ENCODE results near the gene SLC7A8. TPM values are rescaled to one million over a fixed set of nuclear protein-coding genes. Genes with fewer than 3 reads are reported as not detected.

Gene SLC7A8
- total and polyA plus RNA-seq, 2 experiments from 2014 or later, result 117 to 124 TPM

- Histone ChIP-seq H3K27me3 (ENCODE audit: insufficient read depth) (no peaks in the 10 kb centered on the region), H3K27ac (ENCODE audit: low read depth) (peak overlapping the region; percentile 36; the same call in 1 of the 2 replicates), H4K20me1 (replicated peaks; ENCODE audit: insufficient read depth) (peaks cover 18% of the 10 kb centered on the region), H3K79me2 (replicated peaks; ENCODE audit: insufficient read depth) (peaks cover 79% of the 10 kb centered on the region), H3K4me2 (no peak overlapping the region), H3K9me2 (ENCODE audit: insufficient read depth) (no peaks in the 10 kb centered on the region), H3K4me1 (ENCODE audit: insufficient read depth) (peaks cover 30% of the 10 kb centered on the region), H2AFZ (no peak overlapping the region), H3F3A (replicated peaks; ENCODE audit: low read depth) (0 out of 2 replicates have a peak, but pooled peaks cover 4% of the 10 kb centered on the region), H3K36me3 (ENCODE audit: insufficient read depth) (peaks cover 5% of the 10 kb centered on the region; the same call in 1 of the 2 replicates), H3K4me3 (no peak overlapping the region)
- peaks cover 54% of the 10 kb centered on the region for H3K36me3 Mint-ChIP-seq (ENCODE audit: low read depth)
- ATAC-seq (no peak), DNase-seq (ENCODE audit: low spot score) (no peak)
- TF ChIP-seq REST (IDR thresholded peaks at IDR 0.05; ENCODE audit: unreplicated experiment) (no peak), NANOG (IDR thresholded peaks at IDR 0.05; ENCODE audit: borderline replicate concordance) (no peak), CREB1 (CRISPR knock-in tag; IDR thresholded peaks at IDR 0.05; ENCODE audit: low read depth) (no peak)
- no peak overlapping the region; the same call in 1 of the 2 replicates for H3K27ac Mint-ChIP-seq
- peaks cover 54% of the 10 kb centered on the region for H3K4me1 Mint-ChIP-seq
- peaks cover 7% of the 10 kb centered on the region for H3K27me3 Mint-ChIP-seq (ENCODE audit: insufficient read depth, low read depth, poor library complexity)
- no peak overlapping the region for H3K4me3 Mint-ChIP-seq
- no peaks in the 10 kb centered on the region for H3K9me3 Mint-ChIP-seq
Observed at GRCh38 chr14:23175823-23176222, 7.6 kb downstream of the SLC7A8 start.

- Histone ChIP-seq H3K4me3 (no peak overlapping the region), H3K27ac (ENCODE audit: low read depth) (peak overlapping the region; percentile 36), H3K27me3 (ENCODE audit: insufficient read depth) (no peaks in the 10 kb centered on the region), H2AFZ (no peak overlapping the region), H3K4me2 (peak overlapping the region; percentile 57), H3K4me1 (ENCODE audit: insufficient read depth) (peaks cover 22% of the 10 kb centered on the region), H3K9me2 (ENCODE audit: insufficient read depth) (no peaks in the 10 kb centered on the region), H3K36me3 (ENCODE audit: insufficient read depth) (peaks cover 7% of the 10 kb centered on the region), H3K79me2 (replicated peaks; ENCODE audit: insufficient read depth) (peaks cover 66% of the 10 kb centered on the region), H3F3A (replicated peaks; ENCODE audit: low read depth) (0 out of 2 replicates have a peak, but pooled peaks cover 5% of the 10 kb centered on the region), H4K20me1 (replicated peaks; ENCODE audit: insufficient read depth) (peaks cover 15% of the 10 kb centered on the region)
- peaks cover 9% of the 10 kb centered on the region for H3K27me3 Mint-ChIP-seq (ENCODE audit: insufficient read depth, low read depth, poor library complexity)
- H3K4me1 Mint-ChIP-seq, result peaks cover 45% of the 10 kb centered on the region
- ATAC-seq (peak; percentile 81), DNase-seq (ENCODE audit: low spot score) (peak; percentile 68)
- H3K27ac Mint-ChIP-seq, result no peak overlapping the region
- TF ChIP-seq STAT1 (IDR thresholded peaks at IDR 0.05; ENCODE audit: unreplicated experiment) (no peak), POLR2AphosphoS5 (IDR thresholded peaks at IDR 0.05; ENCODE audit: low read depth) (no peak), REST (IDR thresholded peaks at IDR 0.05; ENCODE audit: unreplicated experiment) (no peak), JUNB (IDR thresholded peaks at IDR 0.05; ENCODE audit: unreplicated experiment) (no peak), ZNF114 (CRISPR knock-in tag; IDR thresholded peaks at IDR 0.05) (no peak), ZNF331 (CRISPR knock-in tag; IDR thresholded peaks at IDR 0.05; ENCODE audit: low read depth) (no peak), CREB1 (CRISPR knock-in tag; IDR thresholded peaks at IDR 0.05; ENCODE audit: low read depth) (no peak), ETS1 (IDR thresholded peaks at IDR 0.05) (no peak), EZH2 (IDR thresholded peaks at IDR 0.05; ENCODE audit: low read depth, unreplicated experiment) (no peak), CTCF (conservative IDR thresholded peaks at IDR 0.05; ENCODE audit: low read depth in 2 of 2) (no peak)
- no peaks in the 10 kb centered on the region for H3K9me3 Mint-ChIP-seq
- peaks cover 46% of the 10 kb centered on the region for H3K36me3 Mint-ChIP-seq (ENCODE audit: low read depth)
- no peak overlapping the region; the same call in 2 of the 3 replicates for H3K4me3 Mint-ChIP-seq
Observed at GRCh38 chr14:23174296-23175184, 8.9 kb downstream of the SLC7A8 start.
